ENCODE data around the gene CTNNA3. TPM values are rescaled to one million over a fixed set of nuclear protein-coding genes. Genes with fewer than 3 reads are reported as not detected.

Gene CTNNA3
- total RNA-seq, 4 donors from 2014 or later, result 1.2 to 7.1 (median 1.3) TPM

DNA sequence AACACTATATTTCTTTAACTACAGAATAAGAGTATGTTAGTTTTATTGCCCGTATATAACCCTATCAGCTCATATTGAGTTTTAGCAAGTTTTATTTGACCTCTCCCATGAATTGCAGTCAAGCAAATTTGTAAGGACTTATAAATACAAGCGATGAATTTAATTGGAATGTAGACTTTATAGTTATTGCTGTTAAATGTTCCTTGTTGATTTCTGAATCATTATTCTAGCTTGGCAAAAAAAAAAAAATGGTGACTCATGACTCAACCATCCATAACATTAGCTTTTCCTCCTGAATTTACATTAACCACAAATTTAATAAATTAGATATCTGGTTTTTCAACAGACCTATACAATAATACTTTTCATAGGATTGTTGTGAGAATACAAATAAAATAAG, 1104.1 kb downstream of the CTNNA3 start:
- no peak for TF ChIP-seq CTCF (IDR thresholded peaks at IDR 0.05)
- ATAC-seq (ENCODE audit: low FRiP score), result no peak

DNA sequence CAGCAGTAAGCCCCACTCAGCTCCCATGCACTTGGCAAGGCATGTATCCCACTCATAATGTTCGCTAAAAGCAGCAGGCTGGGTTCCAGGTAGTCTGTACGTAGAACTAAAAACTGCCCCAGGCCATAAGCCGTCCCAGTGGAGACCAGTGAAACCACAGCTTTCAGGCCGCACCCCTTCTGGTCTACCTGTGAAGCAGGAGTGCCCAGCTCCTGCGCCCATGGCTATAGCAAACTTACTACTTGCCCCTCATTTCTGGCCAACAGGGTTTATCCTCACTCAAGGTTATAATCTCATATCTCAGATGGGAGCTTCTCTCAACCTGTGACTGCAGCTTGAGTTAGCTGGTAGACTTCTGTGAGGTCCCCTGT, 1108.3 kb downstream of the CTNNA3 start:
- DNase-seq (ENCODE audit: low spot score) (no peak), ATAC-seq (ENCODE audit: low FRiP score) (no peak)
- no peak for TF ChIP-seq CTCF (IDR thresholded peaks at IDR 0.05)

More for the DNA sequence above, 1104.1 kb downstream of the CTNNA3 start:
- no peak for DNase-seq (ENCODE audit: low spot score)

GRCh38 chr10:66586897-66587679, 1108.9 kb downstream of the CTNNA3 start:
- no peak for ATAC-seq (ENCODE audit: low FRiP score)
- no peak for DNase-seq (ENCODE audit: low spot score)
- no peak for TF ChIP-seq CTCF (IDR thresholded peaks at IDR 0.05)

GRCh38 chr10:66586073-66586472, 1109.9 kb downstream of the CTNNA3 start:
- no peak for DNase-seq (ENCODE audit: low spot score)
- no peak for ATAC-seq (ENCODE audit: low FRiP score)
- no peak for TF ChIP-seq CTCF (IDR thresholded peaks at IDR 0.05)

GRCh38 chr10:66575251-66575855, 1120.6 kb downstream of the CTNNA3 start:
- ATAC-seq (ENCODE audit: low FRiP score), result no peak
- TF ChIP-seq CTCF (IDR thresholded peaks at IDR 0.05), result no peak

DNA sequence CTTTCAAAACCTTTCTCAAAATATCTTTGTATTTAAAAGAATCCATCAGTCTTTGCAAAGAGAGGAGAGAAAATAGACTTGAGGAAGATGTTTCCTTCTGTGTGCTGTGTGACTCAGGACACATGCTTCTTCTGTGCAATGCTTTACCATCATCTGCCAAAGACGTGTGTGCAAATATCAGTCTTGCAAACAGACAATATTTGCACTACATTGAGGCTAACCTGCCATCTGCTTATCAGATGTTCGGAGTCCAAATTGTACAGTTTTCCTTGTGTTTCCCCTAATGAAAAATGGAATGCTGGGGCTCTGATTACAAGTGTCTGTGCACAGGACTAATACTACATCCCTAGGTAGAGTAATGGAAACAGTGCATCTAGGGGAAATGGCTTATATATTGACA, 1123.3 kb downstream of the CTNNA3 start:
- ATAC-seq (ENCODE audit: low FRiP score) (no peak), DNase-seq (ENCODE audit: low spot score) (no peak)
- no peak for TF ChIP-seq CTCF (IDR thresholded peaks at IDR 0.05)

More at GRCh38 chr10:66575251-66575855, 1120.6 kb downstream of the CTNNA3 start:
- no peak for DNase-seq (ENCODE audit: low spot score)

GRCh38 chr10:66565999-66566398, 1130.0 kb downstream of the CTNNA3 start:
- no peak for ATAC-seq (ENCODE audit: low FRiP score)

More at GRCh38 chr10:66565999-66566398, 1130.0 kb downstream of the CTNNA3 start:
- DNase-seq (ENCODE audit: low spot score), result no peak
- no peak for TF ChIP-seq CTCF (IDR thresholded peaks at IDR 0.05)

Data from omental fat pad (tissue), 4 donors.